ENCODE data around the gene TBC1D3I.

Gene TBC1D3I

GRCh38 chr17:36205637-36206485 lies 58.5 kb downstream of the TBC1D3I start:
- DNase-seq, result no peak

GRCh38 chr17:36204724-36205500 lies 59.5 kb downstream of the TBC1D3I start:
- DNase-seq, result no peak
